Tibial nerve (tissue), 4 donors: ENCODE measurements around the gene NUP210. TPM values are rescaled to one million over a fixed set of nuclear protein-coding genes. Genes with fewer than 3 reads are reported as not detected.

Source experiments
- DNase-seq, 2 donors: peaks; one replicate each; pipeline ENCODE4 v3.0.0-alpha.2; 2019; ENCODE audit warnings: low spot score in 2 of 2
- H3K27ac ChIP-seq, 4 donors: fragments of 200-600 bp; sonication (generic) in 3 of 4; one replicate each; pipeline ENCODE4 v1.5.1; 2017 to 2019; ENCODE audit warnings: mild to moderate bottlenecking in 1 of 4
- H3K27me3 ChIP-seq, 2 donors: fragments of 200-600 bp; sonication (generic) in 1 of 2; one replicate each; pipeline versions ENCODE4 v1.5.1 to v1.6.0; 2017 to 2019
- H3K36me3 ChIP-seq, 3 donors: fragments of 200-600 bp; sonication (generic); one replicate each; pipeline ENCODE4 v1.5.1; 2018 to 2019
- H3K4me1 ChIP-seq, 4 donors: fragments of 200-600 bp; sonication (generic) in 3 of 4; one replicate each; pipeline ENCODE4 v1.5.1; 2017 to 2019
- H3K4me3 ChIP-seq, 4 donors: fragments of 200-600 bp; sonication (generic) in 3 of 4; one replicate each; pipeline ENCODE4 v1.5.1; 2017 to 2019; ENCODE audit warnings: mild to moderate bottlenecking in 1 of 4, moderate library complexity in 1 of 4
- H3K9me3 ChIP-seq, 4 donors: fragments of 200-600 bp; sonication (generic) in 3 of 4; one replicate each; pipeline ENCODE4 v1.5.1; 2017 to 2019
- CTCF ChIP-seq, 5 experiments: fragments of 200-600 bp in 3 of 5; fragments of 450-650 bp in 2 of 5; sonication (generic) in 3 of 5; IDR thresholded peaks; one replicate each; pipeline ENCODE4 v1.5.1; 2016 to 2019; ENCODE audit warnings: antibody characterized with exemption in 5 of 5, mild to moderate bottlenecking in 3 of 5, moderate library complexity in 2 of 5
- EP300 ChIP-seq, 2 donors: sonication (generic); formaldehyde crosslinking; IDR thresholded peaks; one replicate each; pipeline ENCODE4 v1.6.1; 2017; ENCODE audit warnings: antibody characterized with exemption in 2 of 2, mild to moderate bottlenecking in 1 of 2
- POLR2A ChIP-seq, 2 donors: fragments of 450-650 bp; IDR thresholded peaks; one replicate each; pipeline ENCODE4 v1.6.1; 2017; ENCODE audit warnings: antibody characterized with exemption in 2 of 2, mild to moderate bottlenecking in 2 of 2, moderate library complexity in 2 of 2
- WGBS, 2 donors: methylation state at CpG; one replicate each; pipeline ENCODE4 v1.1.5; 2018; 5-methylcytosine and 5-hydroxymethylcytosine counted together
- small RNA-seq: library from RNA; depleted of rRNA; stranded (forward); fragments of <200 nt; gene quantifications from one replicate; pipeline ENCODE3, GENCODE V24; 2016
- total RNA-seq, 4 donors: library from RNA; depleted of rRNA; stranded (reverse); fragments of >200 nt; gene quantifications; one replicate each; pipeline ENCODE4 v1.1.0, GENCODE V29; 2016

The NUP210 gene
- total RNA-seq, 4 donors from 2014 or later = 1.3 to 9.3 (median 2.0) TPM

- H3K4me3 ChIP-seq = no peak overlapping the region
- TF ChIP-seq CTCF (IDR thresholded peaks at IDR 0.05) (no peak), POLR2A (IDR thresholded peaks at IDR 0.05) (no peak), EP300 (IDR thresholded peaks at IDR 0.05) (no peak)
- no peak overlapping the region for H3K27ac ChIP-seq
- DNase-seq = no peak
- no peaks in the 10 kb centered on the region for H3K4me1 ChIP-seq
- H3K36me3 ChIP-seq = peaks cover 0 to 8% (median 0%) of the 10 kb centered on the region in 3 donors
- WGBS, 2 donors = 95 to 100% methylated on average over 2 of the region's 2 CpGs
- no peaks in the 10 kb centered on the region for H3K27me3 ChIP-seq
- H3K9me3 ChIP-seq = peaks cover 0 to 23% (median 0%) of the 10 kb centered on the region in 4 donors
Measured at GRCh38 chr3:13268120-13268519, 152.0 kb downstream of the NUP210 start.

GRCh38 chr3:13266651-13267362 is 153.3 kb downstream of the NUP210 start:
- H3K27ac ChIP-seq = no peak overlapping the region
- H3K36me3 ChIP-seq = peaks cover 0 to 8% (median 0%) of the 10 kb centered on the region in 3 donors
- DNase-seq = no peak
- peaks cover 0 to 23% (median 0%) of the 10 kb centered on the region in 4 donors for H3K9me3 ChIP-seq
- TF ChIP-seq POLR2A (IDR thresholded peaks at IDR 0.05) = no peak
- TF ChIP-seq EP300 (IDR thresholded peaks at IDR 0.05) = no peak
- TF ChIP-seq CTCF (IDR thresholded peaks at IDR 0.05) = no peak
- no peaks in the 10 kb centered on the region for H3K4me1 ChIP-seq
- H3K27me3 ChIP-seq = no peaks in the 10 kb centered on the region
- H3K4me3 ChIP-seq = no peak overlapping the region
- 75 to 77% methylated on average over 14 of the region's 14 CpGs for WGBS, 2 donors

Small RNAs within 50 kb of the gene (small RNA-seq; reads per million reads assigned to genes)
- gene AC027124.2 = not detected

Other genes with a start within 250 kb of the NUP210 start
- gene HDAC11, start 60.0 kb upstream of the NUP210 start, total RNA-seq = 10 to 100 TPM; 20.9 to 25.1 (median 23.9) TPM
- gene FBLN2, start 128.8 kb upstream of the NUP210 start, total RNA-seq = 100 to 1,000 TPM; 185 to 445 (median 240) TPM